Effector memory CD4-positive, alpha-beta T cell (primary cell): ENCODE data around the gene REXO5.

ENCODE experiments used
- DNase-seq, 3 donors: peaks; one replicate each; pipeline ENCODE4 v3.0.0-alpha.2; 2020
- H3K27ac ChIP-seq: 2 replicates; pipeline ENCODE4 v1.7.0; 2013; ENCODE audit warnings: mild to moderate bottlenecking, low read length, moderate library complexity; ENCODE audit not compliant: insufficient read depth, poor library complexity, severe bottlenecking
- H3K27me3 ChIP-seq: replicated peaks from 2 replicates; pipeline ENCODE4 v1.7.0; 2013; ENCODE audit warnings: mild to moderate bottlenecking, low read length; ENCODE audit not compliant: insufficient read depth, control insufficient read depth, poor library complexity, severe bottlenecking
- H3K36me3 ChIP-seq: 2 replicates; pipeline ENCODE4 v1.7.0; 2013; ENCODE audit warnings: mild to moderate bottlenecking, low read length, moderate library complexity; ENCODE audit not compliant: control insufficient read depth, insufficient read depth
- H3K4me1 ChIP-seq: 2 replicates; pipeline ENCODE4 v1.7.0; 2013; ENCODE audit warnings: low read length, mild to moderate bottlenecking; ENCODE audit not compliant: control insufficient read depth, insufficient read depth, poor library complexity, severe bottlenecking
- H3K4me3 ChIP-seq: 2 replicates; pipeline ENCODE4 v1.7.0; 2013; ENCODE audit warnings: low read length, low read depth, mild to moderate bottlenecking; ENCODE audit not compliant: insufficient read depth, poor library complexity, severe bottlenecking
- H3K9me3 ChIP-seq: 2 replicates; pipeline ENCODE4 v1.7.0; 2013; ENCODE audit warnings: mild to moderate bottlenecking, low read length, moderate library complexity; ENCODE audit not compliant: control insufficient read depth

The REXO5 gene

DNA sequence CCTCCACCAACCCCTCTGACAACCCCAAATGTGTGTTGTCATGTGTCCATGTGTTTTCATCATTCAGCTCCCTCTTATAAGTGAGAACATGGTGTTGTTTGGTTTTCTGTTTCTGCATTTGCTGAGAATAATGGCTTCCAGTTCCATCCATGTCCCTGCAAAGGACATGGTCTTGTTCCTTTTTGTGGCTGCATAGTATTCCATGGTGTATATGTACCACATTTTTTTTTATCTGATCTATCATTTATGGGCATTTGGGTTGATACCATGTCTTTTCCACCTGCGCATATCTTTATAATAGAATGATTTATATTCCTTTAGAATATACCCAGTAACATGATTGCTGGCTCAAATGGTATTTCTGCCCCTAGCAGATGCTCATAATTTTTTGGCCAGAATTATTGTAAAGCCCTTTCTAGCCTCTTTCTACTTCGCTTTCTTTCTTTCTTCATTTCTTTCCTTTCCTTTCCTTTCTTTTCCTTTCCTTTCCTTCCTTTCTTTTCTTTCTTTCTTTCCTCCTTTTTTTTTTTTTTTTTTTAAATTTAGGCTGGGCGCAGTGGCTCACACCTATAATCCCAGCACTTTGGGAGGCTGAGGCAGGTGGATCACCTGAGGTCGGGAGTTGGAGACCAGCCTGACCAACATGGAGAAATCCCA is 12.7 kb downstream of the REXO5 start:
- H3K27ac ChIP-seq, result no peak overlapping the region
- H3K4me1 ChIP-seq, result no peaks in the 10 kb centered on the region
- H3K27me3 ChIP-seq, result no peaks in the 10 kb centered on the region
- no peak for DNase-seq
- H3K4me3 ChIP-seq, result no peak overlapping the region
- H3K9me3 ChIP-seq, result no peaks in the 10 kb centered on the region
- H3K36me3 ChIP-seq, result no peaks in the 10 kb centered on the region

DNA sequence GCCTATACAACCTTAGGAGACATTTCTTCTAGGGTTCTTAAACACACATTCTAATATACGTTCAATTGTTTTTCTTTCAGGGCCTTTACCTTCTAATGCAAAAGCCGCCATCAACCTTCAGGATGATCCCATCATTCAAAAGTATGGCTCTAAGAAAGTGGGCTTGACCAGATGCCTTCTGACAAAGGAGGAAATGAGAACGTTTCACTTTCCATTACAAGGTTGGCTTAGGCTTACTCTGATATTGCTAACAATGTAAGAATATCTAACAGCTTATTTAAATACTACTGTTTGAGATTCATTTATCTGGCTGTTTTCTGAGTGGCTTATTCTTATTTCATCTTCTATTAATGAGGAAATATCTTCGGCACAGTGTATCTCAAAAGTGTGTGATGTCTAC is 15.4 kb downstream of the REXO5 start:
- Histone ChIP-seq H3K9me3 (no peaks in the 10 kb centered on the region), H3K4me3 (no peak overlapping the region), H3K27me3 (no peaks in the 10 kb centered on the region), H3K4me1 (no peaks in the 10 kb centered on the region), H3K36me3 (no peaks in the 10 kb centered on the region), H3K27ac (no peak overlapping the region)
- no peak for DNase-seq

DNA sequence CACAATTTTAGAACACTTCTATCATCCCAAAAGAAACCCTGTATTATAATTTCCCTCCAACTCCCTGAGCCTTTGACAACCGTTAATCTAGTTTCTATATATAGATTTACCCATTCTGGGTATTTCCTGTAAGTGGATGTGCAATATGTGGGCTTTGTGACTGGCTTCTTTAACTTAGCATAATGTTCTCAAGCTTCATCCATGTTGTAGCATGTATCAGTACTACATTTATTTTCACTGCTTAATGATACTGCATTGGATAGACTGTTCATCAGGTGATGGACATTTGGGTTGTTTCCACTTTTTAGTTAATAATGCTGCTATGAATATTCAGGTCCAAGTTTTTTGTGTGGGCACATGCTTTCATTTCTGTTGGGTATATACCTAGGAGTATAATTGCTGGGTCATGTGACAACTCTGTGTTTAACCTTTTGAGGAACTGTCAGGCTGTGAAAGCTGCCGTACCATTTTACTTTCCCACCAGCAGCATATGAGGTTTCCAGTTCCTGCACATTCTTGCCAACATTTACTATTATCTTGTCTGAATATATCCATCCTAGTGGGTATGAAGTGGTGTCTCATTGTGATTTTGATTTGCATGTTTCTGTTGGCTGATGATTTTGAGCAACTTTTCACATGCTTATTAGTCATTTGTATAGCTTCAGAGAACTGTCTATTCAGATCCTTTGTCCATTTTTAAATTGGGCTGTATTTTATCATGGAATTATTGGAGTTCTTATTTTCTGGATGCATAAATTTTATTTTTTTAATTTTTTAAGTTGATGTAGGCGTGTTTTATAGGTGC is 16.4 kb downstream of the REXO5 start:
- Histone ChIP-seq H3K36me3 (no peaks in the 10 kb centered on the region), H3K4me3 (no peak overlapping the region), H3K27ac (no peak overlapping the region)

GRCh38 chr16:20826039-20826566 is 19.8 kb downstream of the REXO5 start:
- Histone ChIP-seq H3K4me1 (no peaks in the 10 kb centered on the region), H3K36me3 (no peaks in the 10 kb centered on the region), H3K27me3 (no peaks in the 10 kb centered on the region), H3K27ac (no peak overlapping the region), H3K9me3 (no peaks in the 10 kb centered on the region), H3K4me3 (no peak overlapping the region)
- no peak for DNase-seq

More for the DNA sequence above, 16.4 kb downstream of the REXO5 start:
- no peaks in the 10 kb centered on the region for H3K9me3 ChIP-seq
- no peaks in the 10 kb centered on the region for H3K4me1 ChIP-seq
- no peaks in the 10 kb centered on the region for H3K27me3 ChIP-seq
- no peak for DNase-seq

- H3K4me1 ChIP-seq, result no peaks in the 10 kb centered on the region
- H3K27me3 ChIP-seq, result no peaks in the 10 kb centered on the region
- H3K27ac ChIP-seq, result no peak overlapping the region
- no peak overlapping the region for H3K4me3 ChIP-seq
- no peaks in the 10 kb centered on the region for H3K36me3 ChIP-seq
- no peak for DNase-seq
- H3K9me3 ChIP-seq, result no peaks in the 10 kb centered on the region
Measured at GRCh38 chr16:20829536-20829935, 23.2 kb downstream of the REXO5 start.

DNA sequence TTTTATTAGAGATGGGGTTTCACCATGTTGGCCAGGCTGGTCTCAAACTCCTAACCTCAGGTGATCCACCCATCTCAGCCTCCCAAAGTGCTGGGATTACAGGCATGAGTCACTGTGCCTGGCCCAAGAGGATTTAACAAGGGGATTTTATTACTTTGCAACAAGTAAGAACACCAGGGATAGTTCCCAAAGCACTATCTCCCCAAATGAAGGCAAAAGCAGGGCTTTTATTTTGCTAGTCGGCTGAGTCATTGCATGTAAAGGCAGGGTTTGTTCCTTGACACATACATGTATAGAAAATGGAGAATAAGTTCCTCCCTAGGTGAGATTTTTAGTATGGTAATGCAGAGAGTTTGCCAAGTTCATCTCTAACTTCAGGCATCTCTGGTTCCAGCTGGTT is 24.0 kb downstream of the REXO5 start:
- H3K27ac ChIP-seq, result no peak overlapping the region
- no peaks in the 10 kb centered on the region for H3K4me1 ChIP-seq
- no peak for DNase-seq
- no peaks in the 10 kb centered on the region for H3K36me3 ChIP-seq
- H3K27me3 ChIP-seq, result no peaks in the 10 kb centered on the region
- H3K9me3 ChIP-seq, result no peaks in the 10 kb centered on the region
- no peak overlapping the region for H3K4me3 ChIP-seq

DNA sequence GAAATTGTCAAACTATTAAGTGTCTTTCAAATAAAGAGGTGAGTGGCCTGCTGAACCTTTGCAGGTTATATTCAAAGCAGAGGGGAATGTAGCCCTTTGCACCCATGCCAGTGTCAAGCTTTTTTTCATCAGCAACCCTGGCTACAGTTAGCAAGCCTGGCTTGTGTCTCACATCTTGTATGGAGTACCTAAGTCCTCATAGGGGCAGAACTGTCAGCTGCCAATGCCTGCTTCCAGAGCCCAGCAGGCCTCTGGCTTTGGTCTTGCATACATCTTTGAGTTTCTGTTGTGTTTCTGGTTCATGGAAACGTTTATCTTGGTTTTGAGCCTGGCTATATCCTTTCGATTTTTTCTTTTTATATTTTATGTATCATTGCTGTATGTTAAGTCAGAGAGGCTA is 26.8 kb downstream of the REXO5 start:
- Histone ChIP-seq H3K36me3 (no peaks in the 10 kb centered on the region), H3K4me1 (no peaks in the 10 kb centered on the region), H3K27ac (no peak overlapping the region), H3K4me3 (no peak overlapping the region), H3K27me3 (no peaks in the 10 kb centered on the region), H3K9me3 (no peaks in the 10 kb centered on the region)
- no peak for DNase-seq

DNA sequence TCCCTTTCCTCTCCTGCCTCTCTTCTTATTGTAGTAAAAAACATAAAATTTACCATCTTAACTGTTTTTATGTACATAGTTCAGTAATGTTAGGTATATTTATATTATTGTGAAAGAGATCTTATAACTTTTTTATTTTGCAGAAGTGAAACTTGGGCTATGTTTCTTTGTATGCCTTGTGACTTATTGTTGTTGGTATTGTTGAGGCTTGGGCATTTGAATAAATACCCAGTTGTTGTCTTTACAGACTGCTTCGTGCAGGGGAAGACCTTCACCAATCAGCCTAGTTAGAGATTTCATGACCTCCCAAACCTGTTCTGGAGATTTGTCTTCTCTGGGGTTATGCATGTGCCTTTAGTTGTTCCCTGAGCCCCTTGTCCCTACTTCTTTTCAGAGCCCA is 31.9 kb downstream of the REXO5 start:
- Histone ChIP-seq H3K27ac (no peak overlapping the region), H3K4me1 (no peaks in the 10 kb centered on the region), H3K27me3 (no peaks in the 10 kb centered on the region), H3K36me3 (no peaks in the 10 kb centered on the region), H3K9me3 (no peaks in the 10 kb centered on the region), H3K4me3 (no peak overlapping the region)
- DNase-seq, result no peak

DNA sequence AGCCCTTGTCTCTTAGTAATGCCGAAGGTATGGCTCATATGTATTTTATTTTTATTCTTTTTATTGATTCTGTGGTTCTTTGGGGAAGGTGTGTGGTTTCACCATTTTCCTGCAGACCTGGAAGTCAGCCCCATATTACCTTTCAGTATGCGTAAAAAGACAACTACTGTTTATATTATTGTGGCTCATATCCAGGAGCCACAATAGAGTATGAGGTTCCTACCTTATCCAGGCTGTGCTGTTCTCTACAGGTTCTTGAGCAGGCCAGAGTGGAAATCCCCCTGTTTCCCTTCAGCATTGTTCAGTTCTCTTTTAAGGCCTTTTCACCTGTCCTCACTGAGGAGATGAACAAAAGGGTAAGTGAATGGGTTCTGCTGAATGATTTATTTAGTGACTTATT is 33.2 kb downstream of the REXO5 start:
- Histone ChIP-seq H3K4me1 (no peaks in the 10 kb centered on the region), H3K27me3 (no peaks in the 10 kb centered on the region), H3K4me3 (no peak overlapping the region), H3K9me3 (no peaks in the 10 kb centered on the region), H3K27ac (no peak overlapping the region), H3K36me3 (no peaks in the 10 kb centered on the region)
- no peak for DNase-seq

- Histone ChIP-seq H3K4me3 (no peak overlapping the region), H3K27ac (no peak overlapping the region), H3K36me3 (no peaks in the 10 kb centered on the region)
Measured at GRCh38 chr16:20844054-20844453, 37.7 kb downstream of the REXO5 start.

More at GRCh38 chr16:20844054-20844453, 37.7 kb downstream of the REXO5 start:
- no peaks in the 10 kb centered on the region for H3K4me1 ChIP-seq
- no peaks in the 10 kb centered on the region for H3K27me3 ChIP-seq
- no peaks in the 10 kb centered on the region for H3K9me3 ChIP-seq
- no peak for DNase-seq
